H1 (cell line): ENCODE data around the gene SUSD5. TPM values are rescaled to one million over a fixed set of nuclear protein-coding genes. Genes with fewer than 3 reads are reported as not detected.

Experiments used
- ASH2L ChIP-seq: fragments of 200-600, 300-600 bp; sonication (generic); IDR thresholded peaks from one replicate; pipeline ENCODE4 v1.7.1; 2017; ENCODE audit warnings: low read length
- CEBPB ChIP-seq: IDR thresholded peaks from 2 replicates; pipeline ENCODE4 v1.6.1; 2012; ENCODE audit warnings: low read depth, low read length
- HDAC2 ChIP-seq, 2 experiments: fragments of 300-600 bp in 1 of 2; sonication (generic) in 1 of 2; IDR thresholded peaks; 2 replicates each; pipeline ENCODE4 v1.6.1; 2011 to 2012; ENCODE audit warnings: low read depth in 2 of 2, low read length in 2 of 2, mild to moderate bottlenecking in 2 of 2, moderate library complexity in 2 of 2, borderline replicate concordance in 1 of 2, inconsistent platforms in 1 of 2
- KDM1A ChIP-seq: fragments of 200-600, 300-600 bp; sonication (generic); IDR thresholded peaks from 2 replicates; pipeline ENCODE4 v1.7.1; 2016; ENCODE audit warnings: mild to moderate bottlenecking, low read length, borderline replicate concordance
- POU5F1 ChIP-seq: IDR thresholded peaks from 2 replicates; pipeline ENCODE4 v1.6.1; 2011; ENCODE audit warnings: low read depth, mild to moderate bottlenecking, low read length, moderate library complexity
- RXRA ChIP-seq: IDR thresholded peaks from 2 replicates; pipeline ENCODE4 v1.6.1; 2011; ENCODE audit warnings: low read depth, mild to moderate bottlenecking, low read length, moderate library complexity; ENCODE audit not compliant: insufficient read depth
- SIN3A ChIP-seq, 2 experiments: IDR thresholded peaks in 1 of 2; conservative IDR thresholded peaks in 1 of 2; 2 replicates each; pipeline ENCODE4 v1.6.1; 2011 to 2012; ENCODE audit warnings: low read length in 2 of 2, improper control_type of control experiment in 1 of 2, low read depth in 1 of 2, mild to moderate bottlenecking in 1 of 2
- TEAD4 ChIP-seq: IDR thresholded peaks from 2 replicates; pipeline ENCODE4 v1.6.1; 2012; ENCODE audit warnings: low read depth, low read length, inconsistent platforms, mixed read lengths
- polyA plus RNA-seq, 7 experiments: library from polyadenylated mRNA; depleted of rRNA in 3 of 7; stranded (reverse) in 5 of 7; unstranded in 2 of 7; fragments of >200 nt in 5 of 7; fragments of 200-250 nt in 2 of 7; gene quantifications; 1 replicate in 5 of 7; 2 replicates in 1 of 7; 4 replicates in 1 of 7; pipeline versions ENCODE4 v1.2.1 to v1.2.3, GENCODE V29; 2011 to 2013; ENCODE audit warnings: missing spikeins in 2 of 7, mixed read lengths in 2 of 7
- total RNA-seq: library from RNA; stranded (reverse); fragmentation: NEBNext Ultra II Directional; extraction: Animal tissue kit (Norgen Biotek cat#: 25700); gene quantifications from 2 replicates; pipeline ENCODE4 v1.2.1, GENCODE V29; 2021
- TF ChIP-seq, protein P1 (sequence below): fragments of 300-600 bp; sonication (generic); IDR thresholded peaks from 2 replicates; pipeline ENCODE4 v1.7.1; 2012; ENCODE audit warnings: low read length, moderate library complexity, mild to moderate bottlenecking, inconsistent platforms; ENCODE audit not compliant: insufficient replicate concordance

SUSD5 gene
- total and polyA plus RNA-seq, 2 of the 8 experiments (the other 6 are each of a cell fraction or from before 2014, with no cell fraction given), result 0.92 to 3.3 TPM

DNA sequence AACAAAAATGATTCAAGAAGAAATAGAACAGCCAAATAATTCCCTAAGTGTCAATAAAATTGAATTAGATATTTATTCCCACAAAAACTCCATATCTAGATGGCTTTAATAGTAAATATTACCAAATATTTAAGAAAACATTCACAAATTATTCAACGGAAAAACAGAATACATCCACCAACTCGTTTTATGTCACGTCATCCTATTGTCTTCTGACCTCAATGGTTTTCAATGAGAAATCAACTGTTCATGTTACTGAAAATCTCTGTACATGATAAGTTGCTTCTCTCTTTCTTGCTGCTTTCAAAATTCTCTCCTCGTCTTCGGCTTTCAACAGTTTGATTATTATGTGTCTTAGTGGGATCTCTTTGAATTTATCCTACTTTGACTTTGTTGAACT lies 41.5 kb upstream of the SUSD5 start (continued):
- TF ChIP-seq, protein P1, sequence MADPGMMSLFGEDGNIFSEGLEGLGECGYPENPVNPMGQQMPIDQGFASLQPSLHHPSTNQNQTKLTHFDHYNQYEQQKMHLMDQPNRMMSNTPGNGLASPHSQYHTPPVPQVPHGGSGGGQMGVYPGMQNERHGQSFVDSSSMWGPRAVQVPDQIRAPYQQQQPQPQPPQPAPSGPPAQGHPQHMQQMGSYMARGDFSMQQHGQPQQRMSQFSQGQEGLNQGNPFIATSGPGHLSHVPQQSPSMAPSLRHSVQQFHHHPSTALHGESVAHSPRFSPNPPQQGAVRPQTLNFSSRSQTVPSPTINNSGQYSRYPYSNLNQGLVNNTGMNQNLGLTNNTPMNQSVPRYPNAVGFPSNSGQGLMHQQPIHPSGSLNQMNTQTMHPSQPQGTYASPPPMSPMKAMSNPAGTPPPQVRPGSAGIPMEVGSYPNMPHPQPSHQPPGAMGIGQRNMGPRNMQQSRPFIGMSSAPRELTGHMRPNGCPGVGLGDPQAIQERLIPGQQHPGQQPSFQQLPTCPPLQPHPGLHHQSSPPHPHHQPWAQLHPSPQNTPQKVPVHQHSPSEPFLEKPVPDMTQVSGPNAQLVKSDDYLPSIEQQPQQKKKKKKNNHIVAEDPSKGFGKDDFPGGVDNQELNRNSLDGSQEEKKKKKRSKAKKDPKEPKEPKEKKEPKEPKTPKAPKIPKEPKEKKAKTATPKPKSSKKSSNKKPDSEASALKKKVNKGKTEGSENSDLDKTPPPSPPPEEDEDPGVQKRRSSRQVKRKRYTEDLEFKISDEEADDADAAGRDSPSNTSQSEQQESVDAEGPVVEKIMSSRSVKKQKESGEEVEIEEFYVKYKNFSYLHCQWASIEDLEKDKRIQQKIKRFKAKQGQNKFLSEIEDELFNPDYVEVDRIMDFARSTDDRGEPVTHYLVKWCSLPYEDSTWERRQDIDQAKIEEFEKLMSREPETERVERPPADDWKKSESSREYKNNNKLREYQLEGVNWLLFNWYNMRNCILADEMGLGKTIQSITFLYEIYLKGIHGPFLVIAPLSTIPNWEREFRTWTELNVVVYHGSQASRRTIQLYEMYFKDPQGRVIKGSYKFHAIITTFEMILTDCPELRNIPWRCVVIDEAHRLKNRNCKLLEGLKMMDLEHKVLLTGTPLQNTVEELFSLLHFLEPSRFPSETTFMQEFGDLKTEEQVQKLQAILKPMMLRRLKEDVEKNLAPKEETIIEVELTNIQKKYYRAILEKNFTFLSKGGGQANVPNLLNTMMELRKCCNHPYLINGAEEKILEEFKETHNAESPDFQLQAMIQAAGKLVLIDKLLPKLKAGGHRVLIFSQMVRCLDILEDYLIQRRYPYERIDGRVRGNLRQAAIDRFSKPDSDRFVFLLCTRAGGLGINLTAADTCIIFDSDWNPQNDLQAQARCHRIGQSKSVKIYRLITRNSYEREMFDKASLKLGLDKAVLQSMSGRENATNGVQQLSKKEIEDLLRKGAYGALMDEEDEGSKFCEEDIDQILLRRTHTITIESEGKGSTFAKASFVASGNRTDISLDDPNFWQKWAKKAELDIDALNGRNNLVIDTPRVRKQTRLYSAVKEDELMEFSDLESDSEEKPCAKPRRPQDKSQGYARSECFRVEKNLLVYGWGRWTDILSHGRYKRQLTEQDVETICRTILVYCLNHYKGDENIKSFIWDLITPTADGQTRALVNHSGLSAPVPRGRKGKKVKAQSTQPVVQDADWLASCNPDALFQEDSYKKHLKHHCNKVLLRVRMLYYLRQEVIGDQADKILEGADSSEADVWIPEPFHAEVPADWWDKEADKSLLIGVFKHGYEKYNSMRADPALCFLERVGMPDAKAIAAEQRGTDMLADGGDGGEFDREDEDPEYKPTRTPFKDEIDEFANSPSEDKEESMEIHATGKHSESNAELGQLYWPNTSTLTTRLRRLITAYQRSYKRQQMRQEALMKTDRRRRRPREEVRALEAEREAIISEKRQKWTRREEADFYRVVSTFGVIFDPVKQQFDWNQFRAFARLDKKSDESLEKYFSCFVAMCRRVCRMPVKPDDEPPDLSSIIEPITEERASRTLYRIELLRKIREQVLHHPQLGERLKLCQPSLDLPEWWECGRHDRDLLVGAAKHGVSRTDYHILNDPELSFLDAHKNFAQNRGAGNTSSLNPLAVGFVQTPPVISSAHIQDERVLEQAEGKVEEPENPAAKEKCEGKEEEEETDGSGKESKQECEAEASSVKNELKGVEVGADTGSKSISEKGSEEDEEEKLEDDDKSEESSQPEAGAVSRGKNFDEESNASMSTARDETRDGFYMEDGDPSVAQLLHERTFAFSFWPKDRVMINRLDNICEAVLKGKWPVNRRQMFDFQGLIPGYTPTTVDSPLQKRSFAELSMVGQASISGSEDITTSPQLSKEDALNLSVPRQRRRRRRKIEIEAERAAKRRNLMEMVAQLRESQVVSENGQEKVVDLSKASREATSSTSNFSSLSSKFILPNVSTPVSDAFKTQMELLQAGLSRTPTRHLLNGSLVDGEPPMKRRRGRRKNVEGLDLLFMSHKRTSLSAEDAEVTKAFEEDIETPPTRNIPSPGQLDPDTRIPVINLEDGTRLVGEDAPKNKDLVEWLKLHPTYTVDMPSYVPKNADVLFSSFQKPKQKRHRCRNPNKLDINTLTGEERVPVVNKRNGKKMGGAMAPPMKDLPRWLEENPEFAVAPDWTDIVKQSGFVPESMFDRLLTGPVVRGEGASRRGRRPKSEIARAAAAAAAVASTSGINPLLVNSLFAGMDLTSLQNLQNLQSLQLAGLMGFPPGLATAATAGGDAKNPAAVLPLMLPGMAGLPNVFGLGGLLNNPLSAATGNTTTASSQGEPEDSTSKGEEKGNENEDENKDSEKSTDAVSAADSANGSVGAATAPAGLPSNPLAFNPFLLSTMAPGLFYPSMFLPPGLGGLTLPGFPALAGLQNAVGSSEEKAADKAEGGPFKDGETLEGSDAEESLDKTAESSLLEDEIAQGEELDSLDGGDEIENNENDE, result no peak
- no peak for TF ChIP-seq RXRA
- TF ChIP-seq ASH2L, result no peak
- no peak for TF ChIP-seq SIN3A (conservative IDR thresholded peaks at IDR 0.05 in 1 of 2, IDR thresholded peaks at IDR 0.05 in 1 of 2; ENCODE audit: low read depth in 1 of 2, low read length in 2 of 2)
- TF ChIP-seq CEBPB, result no peak
- TF ChIP-seq TEAD4, result no peak
- TF ChIP-seq HDAC2 (IDR thresholded peaks at IDR 0.05; ENCODE audit: borderline replicate concordance in 1 of 2, low read depth in 2 of 2, low read length in 2 of 2), result no peak
- no peak for TF ChIP-seq POU5F1
- TF ChIP-seq KDM1A, result no peak
